Measurements from ENCODE around the gene PALM2AKAP2.

The PALM2AKAP2 gene

GRCh38 chr9:109794361-109795012 is 14.5 kb downstream of the PALM2AKAP2 start:
- TF ChIP-seq RAD21 (IDR thresholded peaks at IDR 0.05; ENCODE audit: low read depth) (no peak), NFIC (IDR thresholded peaks at IDR 0.05) (no peak), EP300 (IDR thresholded peaks at IDR 0.05; ENCODE audit: borderline replicate concordance) (no peak), YY1 (IDR thresholded peaks at IDR 0.05; ENCODE audit: low read depth) (no peak), TCF12 (IDR thresholded peaks at IDR 0.05; ENCODE audit: low read depth) (no peak), TEAD4 (IDR thresholded peaks at IDR 0.05) (no peak), TAF1 (IDR thresholded peaks at IDR 0.05; ENCODE audit: low read depth) (no peak), CEBPB (IDR thresholded peaks at IDR 0.05) (no peak), MAX (IDR thresholded peaks at IDR 0.05) (no peak), ZBTB7A (IDR thresholded peaks at IDR 0.05; ENCODE audit: low read depth) (no peak), USF1 (IDR thresholded peaks at IDR 0.05) (no peak), EGR1 (IDR thresholded peaks at IDR 0.05) (no peak)
- TF ChIP-seq, protein P1, sequence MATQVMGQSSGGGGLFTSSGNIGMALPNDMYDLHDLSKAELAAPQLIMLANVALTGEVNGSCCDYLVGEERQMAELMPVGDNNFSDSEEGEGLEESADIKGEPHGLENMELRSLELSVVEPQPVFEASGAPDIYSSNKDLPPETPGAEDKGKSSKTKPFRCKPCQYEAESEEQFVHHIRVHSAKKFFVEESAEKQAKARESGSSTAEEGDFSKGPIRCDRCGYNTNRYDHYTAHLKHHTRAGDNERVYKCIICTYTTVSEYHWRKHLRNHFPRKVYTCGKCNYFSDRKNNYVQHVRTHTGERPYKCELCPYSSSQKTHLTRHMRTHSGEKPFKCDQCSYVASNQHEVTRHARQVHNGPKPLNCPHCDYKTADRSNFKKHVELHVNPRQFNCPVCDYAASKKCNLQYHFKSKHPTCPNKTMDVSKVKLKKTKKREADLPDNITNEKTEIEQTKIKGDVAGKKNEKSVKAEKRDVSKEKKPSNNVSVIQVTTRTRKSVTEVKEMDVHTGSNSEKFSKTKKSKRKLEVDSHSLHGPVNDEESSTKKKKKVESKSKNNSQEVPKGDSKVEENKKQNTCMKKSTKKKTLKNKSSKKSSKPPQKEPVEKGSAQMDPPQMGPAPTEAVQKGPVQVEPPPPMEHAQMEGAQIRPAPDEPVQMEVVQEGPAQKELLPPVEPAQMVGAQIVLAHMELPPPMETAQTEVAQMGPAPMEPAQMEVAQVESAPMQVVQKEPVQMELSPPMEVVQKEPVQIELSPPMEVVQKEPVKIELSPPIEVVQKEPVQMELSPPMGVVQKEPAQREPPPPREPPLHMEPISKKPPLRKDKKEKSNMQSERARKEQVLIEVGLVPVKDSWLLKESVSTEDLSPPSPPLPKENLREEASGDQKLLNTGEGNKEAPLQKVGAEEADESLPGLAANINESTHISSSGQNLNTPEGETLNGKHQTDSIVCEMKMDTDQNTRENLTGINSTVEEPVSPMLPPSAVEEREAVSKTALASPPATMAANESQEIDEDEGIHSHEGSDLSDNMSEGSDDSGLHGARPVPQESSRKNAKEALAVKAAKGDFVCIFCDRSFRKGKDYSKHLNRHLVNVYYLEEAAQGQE (IDR thresholded peaks at IDR 0.05; ENCODE audit: low read depth), result no peak

- no peak for TF ChIP-seq EGR1 (IDR thresholded peaks at IDR 0.05)
- TF ChIP-seq NFIC (IDR thresholded peaks at IDR 0.05), result no peak
- TF ChIP-seq TAF1 (IDR thresholded peaks at IDR 0.05; ENCODE audit: low read depth), result no peak
- no peak for TF ChIP-seq CEBPB (IDR thresholded peaks at IDR 0.05)
- TF ChIP-seq CREB1 (IDR thresholded peaks at IDR 0.05; ENCODE audit: low read depth), result no peak
- no peak for TF ChIP-seq ZBTB7A (IDR thresholded peaks at IDR 0.05; ENCODE audit: low read depth)
- no peak for TF ChIP-seq FOXM1 (IDR thresholded peaks at IDR 0.05; ENCODE audit: borderline replicate concordance, low read depth)
- TF ChIP-seq TEAD4 (IDR thresholded peaks at IDR 0.05), result no peak
- TF ChIP-seq USF1 (IDR thresholded peaks at IDR 0.05), result no peak
- TF ChIP-seq RAD21 (IDR thresholded peaks at IDR 0.05; ENCODE audit: low read depth), result no peak
- TF ChIP-seq EP300 (IDR thresholded peaks at IDR 0.05; ENCODE audit: borderline replicate concordance), result no peak
- no peak for TF ChIP-seq TCF12 (IDR thresholded peaks at IDR 0.05; ENCODE audit: low read depth)
- TF ChIP-seq, protein P1 (IDR thresholded peaks at IDR 0.05; ENCODE audit: low read depth), result no peak
- no peak for TF ChIP-seq MAX (IDR thresholded peaks at IDR 0.05)
- no peak for TF ChIP-seq YY1 (IDR thresholded peaks at IDR 0.05; ENCODE audit: low read depth)
These were observed 15.6 kb downstream of the PALM2AKAP2 start for GRCh38 chr9:109795613-109796012.

- TF ChIP-seq CREB1 (IDR thresholded peaks at IDR 0.05; ENCODE audit: low read depth), result no peak
- no peak for TF ChIP-seq MAX (IDR thresholded peaks at IDR 0.05)
- no peak for TF ChIP-seq USF1 (IDR thresholded peaks at IDR 0.05)
- TF ChIP-seq CEBPB (IDR thresholded peaks at IDR 0.05), result no peak
- no peak for TF ChIP-seq YY1 (IDR thresholded peaks at IDR 0.05; ENCODE audit: low read depth)
- TF ChIP-seq TAF1 (IDR thresholded peaks at IDR 0.05; ENCODE audit: low read depth), result no peak
These were observed 16.1 kb downstream of the PALM2AKAP2 start for GRCh38 chr9:109796078-109796477.

- TF ChIP-seq EP300 (IDR thresholded peaks at IDR 0.05; ENCODE audit: borderline replicate concordance) (no peak), TEAD4 (IDR thresholded peaks at IDR 0.05) (no peak), RAD21 (IDR thresholded peaks at IDR 0.05; ENCODE audit: low read depth) (no peak), TCF12 (IDR thresholded peaks at IDR 0.05; ENCODE audit: low read depth) (no peak)
These were observed 17.0 kb downstream of the PALM2AKAP2 start for GRCh38 chr9:109797006-109797405.

DNA sequence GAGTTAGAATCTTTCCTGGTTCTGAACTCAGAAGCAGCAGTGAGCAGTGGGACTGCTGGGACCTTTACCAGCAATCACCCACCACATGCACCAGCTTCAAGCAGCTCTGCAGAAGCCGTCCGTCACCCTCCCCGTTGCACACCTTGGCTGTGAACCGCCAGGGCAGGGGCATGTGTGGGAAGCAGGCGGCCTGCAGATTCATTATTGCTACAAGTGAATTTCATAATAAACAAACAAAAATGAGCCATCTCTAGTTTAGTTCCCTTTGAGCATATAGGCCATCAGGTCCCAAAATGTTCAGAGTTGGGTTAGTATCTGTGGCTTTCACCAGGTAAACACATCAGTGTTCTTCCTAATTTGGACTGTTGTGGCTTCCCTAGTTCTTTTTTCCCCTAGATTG is 17.5 kb downstream of the PALM2AKAP2 start:
- TF ChIP-seq ZBTB7A (IDR thresholded peaks at IDR 0.05; ENCODE audit: low read depth) (no peak), EP300 (IDR thresholded peaks at IDR 0.05; ENCODE audit: borderline replicate concordance) (no peak), CREB1 (IDR thresholded peaks at IDR 0.05; ENCODE audit: low read depth) (no peak), TEAD4 (IDR thresholded peaks at IDR 0.05) (no peak), FOXM1 (IDR thresholded peaks at IDR 0.05; ENCODE audit: borderline replicate concordance, low read depth) (no peak), TCF12 (IDR thresholded peaks at IDR 0.05; ENCODE audit: low read depth) (no peak), USF1 (IDR thresholded peaks at IDR 0.05) (no peak), MAX (IDR thresholded peaks at IDR 0.05) (no peak), TAF1 (IDR thresholded peaks at IDR 0.05; ENCODE audit: low read depth) (no peak), EGR1 (IDR thresholded peaks at IDR 0.05) (no peak), CEBPB (IDR thresholded peaks at IDR 0.05) (no peak), RAD21 (IDR thresholded peaks at IDR 0.05; ENCODE audit: low read depth) (no peak), YY1 (IDR thresholded peaks at IDR 0.05; ENCODE audit: low read depth) (no peak), NFIC (IDR thresholded peaks at IDR 0.05) (no peak)
- TF ChIP-seq, protein P1 (IDR thresholded peaks at IDR 0.05; ENCODE audit: low read depth), result no peak

Data from Ishikawa (cell line).